HG02678 (cell line): ENCODE results near the gene CDH15.

ENCODE experiments used
- ATAC-seq: cut with Tn5 transposase; IDR thresholded peaks from one replicate; pipeline ENCODE4 v1.9.1; 2021; ENCODE audit warnings: mild to moderate bottlenecking, moderate library complexity; ENCODE audit not compliant: unreplicated experiment

Gene CDH15

GRCh38 chr16:89171216-89172170 is at the start of gene CDH15:
Gene CDH15, plus strand, starts transcription at chr16:89171748. Its CDS starts 84 bp downstream, at chr16:89171832.
- ATAC-seq: peak; percentile 86

- ATAC-seq: peak; percentile 63
Observed at GRCh38 chr16:89122322-89122851, 49.2 kb upstream of the CDH15 start.

GRCh38 chr16:89123001-89123830 is 48.3 kb upstream of the CDH15 start:
- ATAC-seq: no peak

- ATAC-seq: no peak
Observed at GRCh38 chr16:89123831-89124100, 47.8 kb upstream of the CDH15 start.

- ATAC-seq: no peak
Observed at GRCh38 chr16:89129378-89129777, 42.2 kb upstream of the CDH15 start.

GRCh38 chr16:89130448-89130847 is 41.1 kb upstream of the CDH15 start:
- no peak for ATAC-seq

- ATAC-seq: no peak
Observed at GRCh38 chr16:89131783-89132182, 39.8 kb upstream of the CDH15 start.

GRCh38 chr16:89132194-89133005 is 39.1 kb upstream of the CDH15 start:
- no peak for ATAC-seq

GRCh38 chr16:89133457-89134127 is 38.0 kb upstream of the CDH15 start:
- ATAC-seq: no peak

- no peak for ATAC-seq
Observed at GRCh38 chr16:89134269-89134668, 37.3 kb upstream of the CDH15 start.

GRCh38 chr16:89135166-89135565 is 36.4 kb upstream of the CDH15 start:
- no peak for ATAC-seq

- no peak for ATAC-seq
Observed at GRCh38 chr16:89135971-89136765, 35.4 kb upstream of the CDH15 start.

GRCh38 chr16:89136931-89137330 is 34.6 kb upstream of the CDH15 start:
- no peak for ATAC-seq

GRCh38 chr16:89137666-89138512 is 33.7 kb upstream of the CDH15 start:
- ATAC-seq: no peak

GRCh38 chr16:89138513-89138795 is 33.1 kb upstream of the CDH15 start:
- ATAC-seq: no peak

GRCh38 chr16:89138843-89139520 is 32.6 kb upstream of the CDH15 start:
- no peak for ATAC-seq

GRCh38 chr16:89139907-89140361 is 31.6 kb upstream of the CDH15 start:
- ATAC-seq: no peak

- ATAC-seq: no peak
Observed at GRCh38 chr16:89140401-89140800, 31.1 kb upstream of the CDH15 start.
